Mammary epithelial cell (primary cell): ENCODE measurements around the gene RBM6.

ENCODE experiments used
- EZH2 ChIP-seq: IDR thresholded peaks from 2 replicates; pipeline ENCODE4 v1.6.1; 2012; ENCODE audit warnings: low read length, inconsistent platforms, borderline replicate concordance
- TF ChIP-seq, protein P1 (sequence below), 2 donors: IDR thresholded peaks in 1 of 2; conservative IDR thresholded peaks in 1 of 2; 2 replicates each; pipeline ENCODE4 v1.5.1; 2011 to 2012; ENCODE audit warnings: inconsistent platforms in 2 of 2, low read length in 2 of 2, mild to moderate bottlenecking in 2 of 2, control low read depth in 1 of 2, low read depth in 1 of 2; ENCODE audit not compliant: insufficient read depth in 1 of 2; ENCODE audit errors: extremely low read depth in 1 of 2

DNA sequence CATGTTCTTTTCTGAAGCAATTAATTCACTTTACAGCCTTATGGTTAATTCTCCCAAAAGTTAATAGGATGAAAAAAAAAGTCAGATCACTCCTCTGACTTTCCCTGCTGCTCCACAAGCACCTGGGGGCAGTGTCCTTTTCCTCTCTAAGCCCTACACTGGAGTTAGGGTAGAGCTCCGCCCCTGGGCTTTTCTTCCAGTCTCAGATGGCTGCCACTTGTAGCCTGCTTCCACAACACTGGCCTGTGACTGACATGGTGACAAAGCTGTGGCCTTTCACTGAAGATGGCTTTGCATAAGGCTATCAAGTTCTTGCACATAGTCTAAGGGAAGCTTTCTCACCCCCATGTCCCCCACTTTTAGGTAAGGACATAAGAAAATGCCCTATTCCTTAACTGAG lies 9.0 kb upstream of the RBM6 start:
- TF ChIP-seq, protein P1, sequence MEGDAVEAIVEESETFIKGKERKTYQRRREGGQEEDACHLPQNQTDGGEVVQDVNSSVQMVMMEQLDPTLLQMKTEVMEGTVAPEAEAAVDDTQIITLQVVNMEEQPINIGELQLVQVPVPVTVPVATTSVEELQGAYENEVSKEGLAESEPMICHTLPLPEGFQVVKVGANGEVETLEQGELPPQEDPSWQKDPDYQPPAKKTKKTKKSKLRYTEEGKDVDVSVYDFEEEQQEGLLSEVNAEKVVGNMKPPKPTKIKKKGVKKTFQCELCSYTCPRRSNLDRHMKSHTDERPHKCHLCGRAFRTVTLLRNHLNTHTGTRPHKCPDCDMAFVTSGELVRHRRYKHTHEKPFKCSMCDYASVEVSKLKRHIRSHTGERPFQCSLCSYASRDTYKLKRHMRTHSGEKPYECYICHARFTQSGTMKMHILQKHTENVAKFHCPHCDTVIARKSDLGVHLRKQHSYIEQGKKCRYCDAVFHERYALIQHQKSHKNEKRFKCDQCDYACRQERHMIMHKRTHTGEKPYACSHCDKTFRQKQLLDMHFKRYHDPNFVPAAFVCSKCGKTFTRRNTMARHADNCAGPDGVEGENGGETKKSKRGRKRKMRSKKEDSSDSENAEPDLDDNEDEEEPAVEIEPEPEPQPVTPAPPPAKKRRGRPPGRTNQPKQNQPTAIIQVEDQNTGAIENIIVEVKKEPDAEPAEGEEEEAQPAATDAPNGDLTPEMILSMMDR (conservative IDR thresholded peaks at IDR 0.05 in 1 of 2, IDR thresholded peaks at IDR 0.05 in 1 of 2; ENCODE audit: extremely low read depth in 1 of 2, insufficient read depth in 1 of 2, low read depth in 1 of 2, low read length in 2 of 2), result no peak
- TF ChIP-seq EZH2, result no peak
